H1 (cell line): ENCODE data around the gene SUZ12.

Experiments
- EGR1 ChIP-seq: IDR thresholded peaks from 2 replicates; pipeline ENCODE4 v1.6.1; 2011; ENCODE audit warnings: low read depth, low read length, borderline replicate concordance
- EZH2 ChIP-seq: fragments of 200-600 bp; sonication (generic); IDR thresholded peaks from 2 replicates; pipeline ENCODE4 v1.7.1; 2012; ENCODE audit warnings: low read depth, mild to moderate bottlenecking, moderate library complexity, low read length, inconsistent platforms; ENCODE audit not compliant: severe bottlenecking
- JUND ChIP-seq: IDR thresholded peaks from 2 replicates; pipeline ENCODE4 v1.6.1; 2011; ENCODE audit warnings: mild to moderate bottlenecking, improper control_type of control experiment, low read length
- SIN3A ChIP-seq, 2 experiments: IDR thresholded peaks in 1 of 2; conservative IDR thresholded peaks in 1 of 2; 2 replicates each; pipeline ENCODE4 v1.6.1; 2011 to 2012; ENCODE audit warnings: low read length in 2 of 2, improper control_type of control experiment in 1 of 2, low read depth in 1 of 2, mild to moderate bottlenecking in 1 of 2
- SP1 ChIP-seq: IDR thresholded peaks from 2 replicates; pipeline ENCODE4 v1.6.1; 2011; ENCODE audit warnings: low read depth, low read length
- TF ChIP-seq, protein P1 (sequence below), 3 experiments: IDR thresholded peaks; 1 replicate in 2 of 3; 2 replicates in 1 of 3; pipeline versions ENCODE4 v1.5.1 to v1.6.1; 2011; ENCODE audit warnings: low read length in 3 of 3, mild to moderate bottlenecking in 3 of 3, inconsistent platforms in 2 of 3, low read depth in 1 of 3, moderate library complexity in 1 of 3; ENCODE audit not compliant: insufficient read depth in 1 of 3; ENCODE audit errors: control extremely low read depth in 1 of 3

DNA sequence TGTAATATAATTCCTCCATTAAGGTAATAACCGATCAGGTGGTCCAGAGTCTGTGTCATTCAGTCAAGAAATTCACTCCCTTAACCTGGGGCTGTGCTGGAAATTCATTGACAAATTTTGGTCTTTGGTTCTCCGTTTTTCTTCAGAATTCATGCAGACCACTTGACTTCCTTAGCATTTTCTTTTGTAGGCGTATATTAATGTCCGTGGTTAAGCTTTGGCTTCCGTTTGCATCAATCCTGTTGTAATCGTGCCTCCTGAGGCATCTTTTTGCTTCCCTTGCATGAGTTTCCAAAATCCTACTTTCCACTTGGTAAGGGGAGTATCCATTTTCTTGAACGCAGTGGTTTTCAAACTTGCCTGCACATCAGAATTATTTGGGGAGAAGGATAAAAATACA is 79.4 kb downstream of the SUZ12 start:
- TF ChIP-seq EGR1 (no peak), SIN3A (conservative IDR thresholded peaks at IDR 0.05 in 1 of 2, IDR thresholded peaks at IDR 0.05 in 1 of 2; ENCODE audit: low read depth in 1 of 2, low read length in 2 of 2) (no peak), JUND (no peak), SP1 (no peak), EZH2 (no peak)
- TF ChIP-seq, protein P1, sequence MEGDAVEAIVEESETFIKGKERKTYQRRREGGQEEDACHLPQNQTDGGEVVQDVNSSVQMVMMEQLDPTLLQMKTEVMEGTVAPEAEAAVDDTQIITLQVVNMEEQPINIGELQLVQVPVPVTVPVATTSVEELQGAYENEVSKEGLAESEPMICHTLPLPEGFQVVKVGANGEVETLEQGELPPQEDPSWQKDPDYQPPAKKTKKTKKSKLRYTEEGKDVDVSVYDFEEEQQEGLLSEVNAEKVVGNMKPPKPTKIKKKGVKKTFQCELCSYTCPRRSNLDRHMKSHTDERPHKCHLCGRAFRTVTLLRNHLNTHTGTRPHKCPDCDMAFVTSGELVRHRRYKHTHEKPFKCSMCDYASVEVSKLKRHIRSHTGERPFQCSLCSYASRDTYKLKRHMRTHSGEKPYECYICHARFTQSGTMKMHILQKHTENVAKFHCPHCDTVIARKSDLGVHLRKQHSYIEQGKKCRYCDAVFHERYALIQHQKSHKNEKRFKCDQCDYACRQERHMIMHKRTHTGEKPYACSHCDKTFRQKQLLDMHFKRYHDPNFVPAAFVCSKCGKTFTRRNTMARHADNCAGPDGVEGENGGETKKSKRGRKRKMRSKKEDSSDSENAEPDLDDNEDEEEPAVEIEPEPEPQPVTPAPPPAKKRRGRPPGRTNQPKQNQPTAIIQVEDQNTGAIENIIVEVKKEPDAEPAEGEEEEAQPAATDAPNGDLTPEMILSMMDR (IDR thresholded peaks at IDR 0.05; ENCODE audit: control extremely low read depth in 1 of 3, insufficient read depth in 1 of 3, low read depth in 1 of 3, low read length in 3 of 3) = no peak
